ENCODE results near the gene OR9K2. TPM values are rescaled to one million over a fixed set of nuclear protein-coding genes. Genes with fewer than 3 reads are reported as not detected.
"Not testable (repeated sequence)": the region's sequence is repeated elsewhere in the genome, so short reads cannot be mapped to it uniquely, and the experiment has no call there.

Gene OR9K2, protein sequence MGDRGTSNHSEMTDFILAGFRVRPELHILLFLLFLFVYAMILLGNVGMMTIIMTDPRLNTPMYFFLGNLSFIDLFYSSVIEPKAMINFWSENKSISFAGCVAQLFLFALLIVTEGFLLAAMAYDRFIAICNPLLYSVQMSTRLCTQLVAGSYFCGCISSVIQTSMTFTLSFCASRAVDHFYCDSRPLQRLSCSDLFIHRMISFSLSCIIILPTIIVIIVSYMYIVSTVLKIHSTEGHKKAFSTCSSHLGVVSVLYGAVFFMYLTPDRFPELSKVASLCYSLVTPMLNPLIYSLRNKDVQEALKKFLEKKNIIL
- total RNA-seq, result not detected

DNA sequence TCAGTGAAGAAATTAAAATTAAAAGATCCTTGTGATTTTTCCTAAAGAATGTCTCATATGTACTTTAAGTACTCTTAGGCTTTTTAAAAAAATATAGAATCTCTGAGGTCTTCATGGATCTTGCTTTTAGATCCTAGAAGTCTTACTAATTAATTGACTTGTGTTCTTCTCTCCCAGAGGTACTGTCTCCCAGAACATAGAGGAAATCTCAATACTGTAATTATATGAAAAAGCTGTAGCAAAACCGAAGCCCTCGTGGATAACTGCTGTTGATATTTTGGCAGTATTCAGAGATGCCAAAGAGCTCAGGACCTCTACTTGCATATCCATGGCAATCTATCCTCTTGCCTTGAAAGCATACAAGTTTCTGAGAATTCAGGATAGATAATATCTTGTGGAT is at the start of gene OR9K2:
Gene OR9K2, plus strand, starts transcription at position 301 of the 400 bp plus-strand sequence. CDS start 3,429 bp downstream, outside the sequence.
- Mint-ChIP-seq H3K27me3 (ENCODE audit: low read depth) (peaks cover 21% of the 10 kb centered on the region), H3K9me3 (ENCODE audit: insufficient read depth) (no peaks in the 10 kb centered on the region), H3K36me3 (ENCODE audit: low read depth) (no peaks in the 10 kb centered on the region), H3K4me1 (ENCODE audit: low read depth) (no peaks in the 10 kb centered on the region), H3K27ac (no peak within 1 kb of the TSS), H3K4me3 (no peak within 1 kb of the TSS)
- ChIA-PET POLR2A (no interaction called here), CTCF (no interaction called here)
- DNase-seq (no peak), ATAC-seq (no peak)

DNA sequence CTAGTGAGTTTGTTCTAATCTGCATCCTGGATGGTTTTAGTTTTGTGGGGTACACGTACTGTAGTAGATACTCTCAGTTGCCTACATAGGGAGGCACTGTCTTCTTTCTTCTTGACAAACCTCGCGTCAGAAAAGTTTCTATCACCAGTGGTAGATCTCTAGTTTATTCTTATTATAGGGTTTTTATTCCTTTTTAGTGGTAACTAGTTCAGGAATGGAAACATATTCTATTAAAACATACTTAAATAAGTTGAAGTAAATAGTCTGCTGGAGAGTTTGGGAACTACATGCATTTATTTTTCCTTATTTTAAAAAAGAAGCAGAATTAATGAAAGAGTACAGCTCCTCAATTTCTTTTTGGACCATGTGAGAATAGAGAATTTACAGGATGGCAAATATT is 33.6 kb upstream of the OR9K2 start:
- H3K4me1 Mint-ChIP-seq (ENCODE audit: low read depth), result no peaks in the 10 kb centered on the region
- H3K27ac Mint-ChIP-seq, result no peak overlapping the region
- no peak overlapping the region for H3K4me3 Mint-ChIP-seq
- H3K36me3 Mint-ChIP-seq (ENCODE audit: low read depth), result no peaks in the 10 kb centered on the region
- no peaks in the 10 kb centered on the region for H3K9me3 Mint-ChIP-seq (ENCODE audit: insufficient read depth)
- ChIA-PET CTCF (no interaction called here), POLR2A (no interaction called here)
- H3K27me3 Mint-ChIP-seq (ENCODE audit: low read depth), result peaks cover 21% of the 10 kb centered on the region
- ATAC-seq (no peak), DNase-seq (no peak)

GRCh38 chr12:55112378-55112875 is 13.8 kb upstream of the OR9K2 start:
- POLR2A ChIA-PET, result no interaction called here
- CTCF ChIA-PET, result interaction anchor here (1.4 kb wide), 1 partner anchor 119 kb away, joined by 4 read pairs; no protein-coding TSS in a partner anchor
- no peak overlapping the region for H3K4me3 Mint-ChIP-seq
- no peak overlapping the region for H3K27ac Mint-ChIP-seq
- H3K4me1 Mint-ChIP-seq (ENCODE audit: low read depth), result no peaks in the 10 kb centered on the region
- no peaks in the 10 kb centered on the region for H3K36me3 Mint-ChIP-seq (ENCODE audit: low read depth)
- ATAC-seq (no peak), DNase-seq (no peak)
- H3K27me3 Mint-ChIP-seq (ENCODE audit: low read depth), result peaks cover 14% of the 10 kb centered on the region
- H3K9me3 Mint-ChIP-seq (ENCODE audit: insufficient read depth), result no peaks in the 10 kb centered on the region

- ChIA-PET CTCF (no interaction called here), POLR2A (no interaction called here)
- Mint-ChIP-seq H3K4me1 (ENCODE audit: low read depth) (no peaks in the 10 kb centered on the region), H3K36me3 (ENCODE audit: low read depth) (no peaks in the 10 kb centered on the region), H3K9me3 (ENCODE audit: insufficient read depth) (no peaks in the 10 kb centered on the region), H3K27me3 (ENCODE audit: low read depth) (peaks cover 9% of the 10 kb centered on the region), H3K4me3 (no peak overlapping the region), H3K27ac (no peak overlapping the region)
- DNase-seq, result no peak
- ATAC-seq, result no peak
These were observed 10.1 kb upstream of the OR9K2 start for GRCh38 chr12:55116152-55116551.

DNA sequence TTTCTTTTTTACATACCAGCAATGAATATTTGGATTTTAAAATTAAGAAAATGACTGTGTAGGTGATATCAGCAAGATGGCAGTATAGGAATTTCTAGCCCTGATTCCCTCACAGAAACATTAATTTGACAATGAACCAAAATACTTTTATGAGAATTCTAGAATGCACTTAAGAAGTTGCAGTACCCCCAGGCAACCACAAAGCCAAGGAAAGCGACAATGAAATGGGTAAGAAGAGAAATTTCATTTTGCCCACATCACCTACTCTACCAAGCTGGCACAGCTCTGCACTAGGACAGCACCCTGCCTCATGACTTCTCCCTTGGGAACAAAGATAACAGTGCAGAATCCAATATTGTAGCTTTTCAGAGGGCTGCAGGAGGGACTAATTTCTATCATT is 6.6 kb downstream of the OR9K2 start:
- CTCF ChIA-PET, result no interaction called here
- DNase-seq, result no peak
- Mint-ChIP-seq H3K27me3 (ENCODE audit: low read depth) (peaks cover 36% of the 10 kb centered on the region), H3K27ac (no peak overlapping the region), H3K36me3 (ENCODE audit: low read depth) (no peaks in the 10 kb centered on the region), H3K4me1 (ENCODE audit: low read depth) (no peaks in the 10 kb centered on the region), H3K4me3 (no peak overlapping the region), H3K9me3 (ENCODE audit: insufficient read depth) (no peaks in the 10 kb centered on the region)
- no peak for ATAC-seq
- POLR2A ChIA-PET, result no interaction called here

- Mint-ChIP-seq H3K9me3 (ENCODE audit: insufficient read depth) (no peaks in the 10 kb centered on the region), H3K4me3 (no peak overlapping the region), H3K27me3 (ENCODE audit: low read depth) (peaks cover 31% of the 10 kb centered on the region), H3K27ac (no peak overlapping the region), H3K4me1 (ENCODE audit: low read depth) (no peaks in the 10 kb centered on the region), H3K36me3 (ENCODE audit: low read depth) (no peaks in the 10 kb centered on the region)
- DNase-seq, result peak; percentile 63
- CTCF ChIA-PET, result interaction anchor here (0.8 to 1.4 kb wide), 6 partner anchors 9 to 440 kb away, joined by 3 to 9 read pairs (median 3); no protein-coding TSS in a partner anchor
- no peak for ATAC-seq
- POLR2A ChIA-PET, result no interaction called here
These were observed 16.7 kb downstream of the OR9K2 start for GRCh38 chr12:55142669-55143565.

GRCh38 chr12:55143566-55143870 is 17.3 kb downstream of the OR9K2 start:
- Mint-ChIP-seq H3K4me3 (no peak overlapping the region), H3K27ac (no peak overlapping the region), H3K4me1 (ENCODE audit: low read depth) (no peaks in the 10 kb centered on the region), H3K36me3 (ENCODE audit: low read depth) (no peaks in the 10 kb centered on the region), H3K9me3 (ENCODE audit: insufficient read depth) (no peaks in the 10 kb centered on the region), H3K27me3 (ENCODE audit: low read depth) (peaks cover 27% of the 10 kb centered on the region)
- CTCF ChIA-PET, result interaction anchor here (1.0 kb wide), 1 partner anchor 441 kb away, joined by 3 read pairs; no protein-coding TSS in a partner anchor
- no peak for ATAC-seq
- DNase-seq, result no peak
- POLR2A ChIA-PET, result no interaction called here

DNA sequence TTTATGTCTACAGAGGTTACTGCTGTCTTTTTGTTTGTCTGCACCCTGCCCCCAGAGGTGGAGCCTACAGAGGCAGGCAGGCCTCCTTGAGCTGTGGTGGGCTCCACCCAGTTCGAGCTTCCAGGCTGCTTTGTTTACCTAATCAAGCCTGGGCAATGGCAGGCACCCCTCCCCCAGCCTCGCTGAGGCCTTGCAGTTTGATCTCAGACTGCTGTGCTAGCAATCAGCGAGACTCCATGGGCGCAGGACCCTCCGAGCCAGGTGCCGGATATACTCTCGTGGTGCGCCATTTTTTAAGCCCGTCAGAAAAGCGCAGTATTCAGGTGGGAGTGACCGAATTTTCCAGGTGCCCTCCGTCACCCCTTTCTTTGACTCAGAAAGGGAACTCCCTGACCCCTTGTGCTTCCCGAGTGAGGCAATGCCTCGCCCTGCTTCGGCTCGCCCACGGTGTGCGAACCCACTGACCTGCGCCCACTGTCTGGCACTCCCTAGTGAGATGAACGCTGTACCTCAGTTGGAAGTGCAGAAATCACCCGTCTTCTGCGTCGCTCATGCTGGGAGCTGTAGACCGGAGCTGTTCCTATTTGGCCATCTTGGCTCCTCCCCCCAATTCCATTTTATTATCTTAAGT is 40.9 kb downstream of the OR9K2 start:
- DNase-seq; H3K36me3 Mint-ChIP-seq (ENCODE audit: low read depth); H3K4me3 Mint-ChIP-seq; ATAC-seq; CTCF ChIA-PET; H3K9me3 Mint-ChIP-seq (ENCODE audit: insufficient read depth); H3K4me1 Mint-ChIP-seq (ENCODE audit: low read depth); H3K27me3 Mint-ChIP-seq (ENCODE audit: low read depth); H3K27ac Mint-ChIP-seq; POLR2A ChIA-PET: not testable (repeated sequence)

DNA sequence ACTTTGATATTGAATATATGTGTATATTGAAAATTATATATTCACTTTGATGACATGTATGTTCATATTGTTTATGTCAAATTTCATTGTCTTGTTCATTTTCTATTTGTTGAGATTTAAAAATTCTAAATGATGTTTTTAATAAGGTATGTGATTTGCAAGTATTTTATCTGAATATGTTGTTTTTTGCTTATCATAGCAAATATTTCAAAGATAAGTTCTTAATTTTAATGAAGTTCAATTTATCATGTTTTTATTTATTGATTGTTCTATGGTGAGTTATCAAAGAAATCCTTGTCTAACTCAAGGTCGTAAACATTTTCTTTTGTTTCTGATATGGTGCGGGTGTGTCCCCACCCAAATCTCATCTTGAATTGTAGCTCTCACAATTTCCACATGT is 45.2 kb downstream of the OR9K2 start:
- ATAC-seq, result no peak
- no peaks in the 10 kb centered on the region for H3K36me3 Mint-ChIP-seq (ENCODE audit: low read depth)
- no peak overlapping the region for H3K27ac Mint-ChIP-seq
- no peaks in the 10 kb centered on the region for H3K4me1 Mint-ChIP-seq (ENCODE audit: low read depth)
- H3K27me3 Mint-ChIP-seq (ENCODE audit: low read depth), result peaks cover 6% of the 10 kb centered on the region
- no peaks in the 10 kb centered on the region for H3K9me3 Mint-ChIP-seq (ENCODE audit: insufficient read depth)
- no peak for DNase-seq
- H3K4me3 Mint-ChIP-seq, result no peak overlapping the region
- CTCF ChIA-PET, result no interaction called here
- POLR2A ChIA-PET, result no interaction called here

DNA sequence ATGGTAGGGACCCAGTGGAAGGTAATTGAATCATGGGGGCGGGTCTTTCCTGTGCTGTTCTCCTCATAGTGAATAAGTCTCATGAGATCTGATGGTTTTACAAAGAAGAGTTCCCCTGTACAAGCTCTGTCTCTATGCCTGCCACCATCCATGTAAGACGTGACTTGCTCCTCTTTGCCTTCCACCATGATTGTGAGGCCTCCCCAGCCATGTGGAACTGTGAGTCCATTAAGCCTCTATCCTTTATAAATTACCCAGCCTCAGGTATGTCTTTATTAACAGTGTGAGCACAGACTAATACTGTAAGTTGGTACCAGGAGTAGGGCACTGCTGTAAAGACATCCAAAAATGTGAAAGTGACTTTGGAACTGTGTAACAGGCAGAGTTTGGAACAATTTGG is 45.6 kb downstream of the OR9K2 start:
- H3K27ac Mint-ChIP-seq; DNase-seq; H3K36me3 Mint-ChIP-seq (ENCODE audit: low read depth); H3K9me3 Mint-ChIP-seq (ENCODE audit: insufficient read depth); H3K27me3 Mint-ChIP-seq (ENCODE audit: low read depth); H3K4me1 Mint-ChIP-seq (ENCODE audit: low read depth); POLR2A ChIA-PET; ATAC-seq; CTCF ChIA-PET; H3K4me3 Mint-ChIP-seq: not testable (repeated sequence)

GRCh38 chr12:55172686-55173085 is 46.5 kb downstream of the OR9K2 start:
- Mint-ChIP-seq H3K27me3 (ENCODE audit: low read depth) (peaks cover 9% of the 10 kb centered on the region), H3K9me3 (ENCODE audit: insufficient read depth) (no peaks in the 10 kb centered on the region), H3K36me3 (ENCODE audit: low read depth) (no peaks in the 10 kb centered on the region), H3K4me1 (ENCODE audit: low read depth) (no peaks in the 10 kb centered on the region), H3K4me3 (no peak overlapping the region), H3K27ac (no peak overlapping the region)
- ChIA-PET CTCF (no interaction called here), POLR2A (no interaction called here)
- DNase-seq (no peak), ATAC-seq (no peak)

GRCh38 chr12:55173456-55173855 is 47.2 kb downstream of the OR9K2 start:
- Mint-ChIP-seq H3K4me1 (ENCODE audit: low read depth) (no peaks in the 10 kb centered on the region), H3K36me3 (ENCODE audit: low read depth) (no peaks in the 10 kb centered on the region), H3K27ac (no peak overlapping the region), H3K4me3 (no peak overlapping the region), H3K27me3 (ENCODE audit: low read depth) (peaks cover 16% of the 10 kb centered on the region), H3K9me3 (ENCODE audit: insufficient read depth) (no peaks in the 10 kb centered on the region)
- CTCF ChIA-PET, result no interaction called here
- DNase-seq, result no peak
- POLR2A ChIA-PET, result no interaction called here
- no peak for ATAC-seq

All from activated CD8-positive, alpha-beta T cell treated with anti-CD3 and anti-CD28 coated beads, Interleukin-2, amount 10 ng/mL, durations not matched to agents 7 days and 5 days (primary cell).